Measurements from ENCODE around the gene TRAPPC4. TPM values are rescaled to one million over a fixed set of nuclear protein-coding genes. Genes with fewer than 3 reads are reported as not detected.
"Not testable (repeated sequence)": the region's sequence is repeated elsewhere in the genome, so short reads cannot be mapped to it uniquely, and the experiment has no call there.

The TRAPPC4 gene
- total and polyA plus RNA-seq, 11 donors = 21.5 to 74.8 (median 44.4) TPM

- no peaks in the 10 kb centered on the region for H3K4me1 ChIP-seq
- no peak for ATAC-seq
- H3K27me3 ChIP-seq = peaks cover 0 to 24% (median 6%) of the 10 kb centered on the region in 9 donors
- no peak for DNase-seq
- no peak overlapping the region for H3K4me3 ChIP-seq
- H3K36me3 ChIP-seq = no peaks in the 10 kb centered on the region
- no peak overlapping the region for H3K27ac ChIP-seq
- H3K9me3 ChIP-seq = no peaks in the 10 kb centered on the region
- WGBS, 4 donors = 78 to 97% (median 93%) methylated on average over 2 of the region's 2 CpGs
- TF ChIP-seq POLR2A (IDR thresholded peaks at IDR 0.05) (no peak), CTCF (IDR thresholded peaks at IDR 0.05) (no peak)
- intact Hi-C loops (cut with DNase I) = no loop called here
These were observed 44.6 kb upstream of the TRAPPC4 start for GRCh38 chr11:118973985-118974384.

GRCh38 chr11:118975771-118976709, 42.5 kb upstream of the TRAPPC4 start:
- no peak for TF ChIP-seq CTCF (IDR thresholded peaks at IDR 0.05)
- TF ChIP-seq POLR2A (IDR thresholded peaks at IDR 0.05) = no peak
- DNase-seq = no peak
- Histone ChIP-seq H3K4me3 (no peak overlapping the region), H3K27me3 (peaks cover 0 to 11% (median 1%) of the 10 kb centered on the region in 9 donors), H3K27ac (no peak overlapping the region), H3K4me1 (peaks cover 0 to 14% (median 4%) of the 10 kb centered on the region in 12 donors), H3K9me3 (no peaks in the 10 kb centered on the region), H3K36me3 (no peaks in the 10 kb centered on the region)
- WGBS, 4 donors = 82 to 83% (median 82%) methylated on average over 15 of the region's 15 CpGs
- no peak for ATAC-seq
- intact Hi-C loops (cut with DNase I) = no loop called here

GRCh38 chr11:118979434-118979833, 39.1 kb upstream of the TRAPPC4 start:
- ATAC-seq = no peak
- intact Hi-C loops (cut with DNase I) = no loop called here
- no peak for DNase-seq
- no peak overlapping the region for H3K4me3 ChIP-seq
- no peaks in the 10 kb centered on the region for H3K27me3 ChIP-seq
- H3K9me3 ChIP-seq = no peaks in the 10 kb centered on the region
- 58 to 75% (median 68%) methylated on average over 7 to 9 of the region's 9 CpGs for WGBS, 4 donors
- no peak overlapping the region for H3K27ac ChIP-seq
- H3K36me3 ChIP-seq = no peaks in the 10 kb centered on the region
- TF ChIP-seq POLR2A (IDR thresholded peaks at IDR 0.05) = no peak
- no peak for TF ChIP-seq CTCF (IDR thresholded peaks at IDR 0.05)
- peaks cover 0 to 14% (median 4%) of the 10 kb centered on the region in 12 donors for H3K4me1 ChIP-seq

GRCh38 chr11:118980191-118980881, 38.2 kb upstream of the TRAPPC4 start:
- DNase-seq (peak in 4 of 5 donors; percentile 33 to 65 (median 45)), ATAC-seq (peak; percentile 61 to 73 (median 65))
- Histone ChIP-seq H3K27ac (no peak overlapping the region), H3K27me3 (no peaks in the 10 kb centered on the region), H3K36me3 (no peaks in the 10 kb centered on the region), H3K4me3 (peak overlapping the region in 8 of 12 donors; percentile 0 to 32 (median 24)), H3K4me1 (peaks cover 0 to 14% (median 4%) of the 10 kb centered on the region in 12 donors), H3K9me3 (no peaks in the 10 kb centered on the region)
- TF ChIP-seq POLR2A (IDR thresholded peaks at IDR 0.05) (no peak), CTCF (IDR thresholded peaks at IDR 0.05) (no peak)
- WGBS, 4 donors = 27 to 37% (median 30%) methylated on average over 12 to 21 of the region's 21 CpGs
- intact Hi-C loops (cut with DNase I) = no loop called here

GRCh38 chr11:118984337-118984736, 34.2 kb upstream of the TRAPPC4 start:
- DNase-seq; H3K4me3 ChIP-seq; ATAC-seq; H3K9me3 ChIP-seq; intact Hi-C loops (cut with DNase I); H3K27me3 ChIP-seq; H3K36me3 ChIP-seq; H3K27ac ChIP-seq: not testable (repeated sequence)
- 50 to 62% (median 56%) methylated on average over 8 of the region's 8 CpGs for WGBS, 4 donors
- peaks cover 0 to 14% (median 4%) of the 10 kb centered on the region in 12 donors for H3K4me1 ChIP-seq
